Endothelial cell of umbilical vein (primary cell): ENCODE data around the gene ZNF10. TPM values are rescaled to one million over a fixed set of nuclear protein-coding genes. Genes with fewer than 3 reads are reported as not detected.

Source experiments
- BruUV-seq: library from RNA; stranded (reverse); fragments of 400-500 nt; replicated peaks from 2 replicates; lab custom pipeline; 2021; lab: Mats Ljungman, UMichigan
- CTCF ChIA-PET: fragments of 300-600, 350-600 bp; sonication (Branson Sonifier 250); formaldehyde crosslinking; loops from one replicate; lab custom pipeline; 2021; ENCODE audit warnings: antibody characterized with exemption, inconsistent platforms; lab: Charles Lee
- POLR2A ChIA-PET: fragments of 300-600, 350-600 bp; sonication (Branson Sonifier 250); formaldehyde crosslinking; loops from one replicate; lab custom pipeline; 2021; ENCODE audit warnings: antibody characterized with exemption, inconsistent platforms; lab: Charles Lee
- DNase-seq: peaks from one replicate; pipeline ENCODE4 v3.0.0-alpha.2; 2011; ENCODE audit warnings: low read depth, low spot score
- FAIRE-seq: peaks from 2 replicates; lab custom pipeline; 2011; peaks lifted over from hg19 to GRCh38; lab: Jason Lieb, UNC
- H2AFZ ChIP-seq: 2 replicates; pipeline ENCODE4 v1.6.0; 2012; ENCODE audit warnings: low read depth, low read length, control low read depth, inconsistent platforms
- H3K27ac ChIP-seq: 2 replicates; pipeline ENCODE4 v1.5.1; 2011; ENCODE audit warnings: low read depth, mild to moderate bottlenecking, control low read depth, low read length, moderate library complexity; ENCODE audit not compliant: insufficient read depth
- H3K27me3 ChIP-seq, 2 experiments: 2 replicates each; pipeline versions ENCODE4 v1.6.0 to v1.6.1; 2011; ENCODE audit warnings: low read length in 2 of 2, mixed read lengths in 1 of 2; ENCODE audit not compliant: control insufficient read depth in 2 of 2, insufficient read depth in 2 of 2
- H3K36me3 ChIP-seq, 2 experiments: 2 replicates in 1 of 2; 3 replicates in 1 of 2; pipeline ENCODE4 v1.5.1; 2011; ENCODE audit warnings: low read length in 2 of 2, mild to moderate bottlenecking in 1 of 2, moderate library complexity in 1 of 2; ENCODE audit not compliant: control insufficient read depth in 2 of 2, insufficient read depth in 2 of 2; ENCODE audit errors: extremely low read depth in 1 of 2
- H3K4me1 ChIP-seq: 3 replicates; pipeline ENCODE4 v1.5.1; 2011; ENCODE audit warnings: mild to moderate bottlenecking, low read length; ENCODE audit not compliant: control insufficient read depth, insufficient read depth; ENCODE audit errors: extremely low read depth
- H3K4me2 ChIP-seq: 2 replicates; pipeline ENCODE4 v1.6.1; 2011; ENCODE audit warnings: low read length, control low read depth, mixed read lengths; ENCODE audit not compliant: insufficient read depth
- H3K4me3 ChIP-seq, 3 experiments: fragments of 200-600 bp in 1 of 3; sonication (generic), shearing (Covaris generic) in 1 of 3; replicated peaks in 1 of 3; 2 replicates each; pipeline ENCODE4 v1.5.1; 2011 to 2016; ENCODE audit warnings: control low read depth in 3 of 3, low read length in 3 of 3, mild to moderate bottlenecking in 2 of 3, inconsistent platforms in 1 of 3, low read depth in 1 of 3, moderate library complexity in 1 of 3; ENCODE audit not compliant: insufficient read depth in 1 of 3
- H3K79me2 ChIP-seq: 2 replicates; pipeline ENCODE4 v1.6.0; 2012; ENCODE audit warnings: low read length, inconsistent platforms; ENCODE audit not compliant: control insufficient read depth, insufficient read depth
- H3K9ac ChIP-seq: replicated peaks from 2 replicates; pipeline ENCODE3; 2011; ENCODE audit warnings: low read length, control low read depth; ENCODE audit not compliant: insufficient read depth; ENCODE audit errors: extremely low read depth
- H3K9me1 ChIP-seq: replicated peaks from 3 replicates; pipeline ENCODE4 v1.6.0; 2011; ENCODE audit warnings: mild to moderate bottlenecking, low read length; ENCODE audit not compliant: control insufficient read depth, insufficient read depth; ENCODE audit errors: extremely low read depth
- H3K9me3 ChIP-seq: replicated peaks from 2 replicates; pipeline ENCODE4 v1.5.1; 2012; ENCODE audit warnings: low read length, inconsistent platforms; ENCODE audit not compliant: control insufficient read depth, insufficient read depth
- H4K20me1 ChIP-seq: replicated peaks from 2 replicates; pipeline ENCODE3; 2011; ENCODE audit warnings: mild to moderate bottlenecking, low read length; ENCODE audit not compliant: control insufficient read depth, insufficient read depth; ENCODE audit errors: extremely low read depth
- EZH2 ChIP-seq: IDR thresholded peaks from 2 replicates; pipeline ENCODE4 v1.6.1; 2012; ENCODE audit warnings: borderline replicate concordance, low read depth, mild to moderate bottlenecking, moderate library complexity, low read length, inconsistent platforms; ENCODE audit not compliant: severe bottlenecking
- FOS ChIP-seq: IDR thresholded peaks from 2 replicates; pipeline ENCODE4 v1.6.1; 2011; ENCODE audit warnings: mild to moderate bottlenecking, low read length, moderate library complexity, borderline replicate concordance; ENCODE audit not compliant: insufficient read depth
- GATA2 ChIP-seq: IDR thresholded peaks from 2 replicates; pipeline ENCODE4 v1.7.0; 2011; ENCODE audit warnings: low read depth, mild to moderate bottlenecking, moderate library complexity, mixed read lengths, low read length; ENCODE audit not compliant: insufficient read length, insufficient read depth
- JUN ChIP-seq: IDR thresholded peaks from 2 replicates; pipeline ENCODE4 v1.6.1; 2011; ENCODE audit warnings: borderline replicate concordance, low read depth; ENCODE audit not compliant: insufficient read length, insufficient read depth
- MYC ChIP-seq: IDR thresholded peaks from one replicate; pipeline ENCODE4 v1.6.1; 2011; ENCODE audit warnings: mild to moderate bottlenecking, low read depth, low read length
- POLR2A ChIP-seq: IDR thresholded peaks from 2 replicates; pipeline ENCODE4 v1.6.1; 2012; ENCODE audit warnings: low read depth, mild to moderate bottlenecking, control low read depth, low read length
- POLR2AphosphoS5 ChIP-seq: IDR thresholded peaks from 2 replicates; pipeline ENCODE4 v1.6.1; 2012; ENCODE audit warnings: low read depth, mild to moderate bottlenecking, control low read depth, low read length, moderate library complexity; ENCODE audit not compliant: insufficient read depth
- dilution Hi-C: fragments of 300-500 bp; cut with MboI; formaldehyde crosslinking; loops from one replicate; pipeline ENCODE4 v1.15.0; 2019; ENCODE audit warnings: low sequenced_read_pairs; ENCODE audit not compliant: extremely low pct_ligation_motif_present
- intact Hi-C: fragments of 100-400 bp; cut with micrococcal nuclease; formaldehyde crosslinking; loops from one replicate; pipeline ENCODE4 v1.10.0; 2022
- polyA plus RNA-seq, 4 experiments: library from polyadenylated mRNA; depleted of rRNA in 3 of 4; stranded (reverse) in 3 of 4; unstranded in 1 of 4; fragments of >200 nt; gene quantifications; 2 replicates each; pipeline versions ENCODE4 v1.2.1 to v1.2.3, GENCODE V29; 2011 to 2012; ENCODE audit warnings: missing spikeins in 1 of 4
- total RNA-seq: library from RNA; stranded (reverse); gene quantifications from 2 replicates; pipeline ENCODE4 v1.2.3, GENCODE V29; 2021
- TF ChIP-seq, protein P1 (sequence below): IDR thresholded peaks from 2 replicates; pipeline ENCODE4 v1.6.1; 2011; ENCODE audit not compliant: insufficient read depth, insufficient read length
- TF ChIP-seq, protein P2 (sequence below), 2 donors: IDR thresholded peaks; 1 replicate in 1 of 2; 2 replicates in 1 of 2; pipeline ENCODE4 v1.5.1; 2011; ENCODE audit warnings: low read length in 2 of 2, mild to moderate bottlenecking in 2 of 2, moderate library complexity in 2 of 2, control low read depth in 1 of 2, inconsistent platforms in 1 of 2, low read depth in 1 of 2; ENCODE audit not compliant: insufficient read depth in 1 of 2; ENCODE audit errors: extremely low read depth in 1 of 2

ZNF10 gene
- total and polyA plus RNA-seq, 2 donors (not counting 3 experiments of a cell fraction or from before 2014, with no cell fraction given): 3.7 to 5.8 TPM

DNA sequence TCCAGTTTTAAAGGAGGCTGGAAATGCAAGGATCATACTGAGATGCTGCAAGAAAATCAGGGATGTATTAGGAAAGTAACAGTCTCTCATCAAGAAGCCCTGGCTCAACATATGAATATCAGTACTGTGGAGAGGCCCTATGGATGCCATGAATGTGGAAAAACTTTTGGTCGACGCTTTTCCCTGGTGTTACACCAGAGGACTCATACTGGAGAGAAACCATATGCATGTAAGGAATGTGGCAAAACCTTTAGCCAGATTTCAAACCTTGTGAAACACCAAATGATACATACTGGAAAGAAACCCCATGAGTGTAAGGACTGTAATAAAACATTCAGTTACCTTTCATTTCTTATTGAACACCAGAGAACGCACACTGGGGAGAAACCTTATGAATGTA is 24.8 kb upstream of the ZNF10 start:
- no peaks in the 10 kb centered on the region for H4K20me1 ChIP-seq
- H3K4me2 ChIP-seq: no peak overlapping the region
- H3K4me1 ChIP-seq: no peaks in the 10 kb centered on the region
- no peaks in the 10 kb centered on the region for H3K27me3 ChIP-seq
- H3K27ac ChIP-seq: no peak overlapping the region
- POLR2A ChIA-PET: no interaction called here
- peaks cover 9 to 15% of the 10 kb centered on the region in 2 experiments for H3K36me3 ChIP-seq
- dilution Hi-C loops (no loop called here), intact Hi-C loops (no loop called here)
- CTCF ChIA-PET: no interaction called here
- H3K9ac ChIP-seq: no peak overlapping the region
- no peak for TF ChIP-seq EZH2
- TF ChIP-seq, protein P1, sequence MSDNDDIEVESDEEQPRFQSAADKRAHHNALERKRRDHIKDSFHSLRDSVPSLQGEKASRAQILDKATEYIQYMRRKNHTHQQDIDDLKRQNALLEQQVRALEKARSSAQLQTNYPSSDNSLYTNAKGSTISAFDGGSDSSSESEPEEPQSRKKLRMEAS: no peak
- no peak for TF ChIP-seq POLR2A
- TF ChIP-seq POLR2AphosphoS5: no peak
- TF ChIP-seq, protein P2, sequence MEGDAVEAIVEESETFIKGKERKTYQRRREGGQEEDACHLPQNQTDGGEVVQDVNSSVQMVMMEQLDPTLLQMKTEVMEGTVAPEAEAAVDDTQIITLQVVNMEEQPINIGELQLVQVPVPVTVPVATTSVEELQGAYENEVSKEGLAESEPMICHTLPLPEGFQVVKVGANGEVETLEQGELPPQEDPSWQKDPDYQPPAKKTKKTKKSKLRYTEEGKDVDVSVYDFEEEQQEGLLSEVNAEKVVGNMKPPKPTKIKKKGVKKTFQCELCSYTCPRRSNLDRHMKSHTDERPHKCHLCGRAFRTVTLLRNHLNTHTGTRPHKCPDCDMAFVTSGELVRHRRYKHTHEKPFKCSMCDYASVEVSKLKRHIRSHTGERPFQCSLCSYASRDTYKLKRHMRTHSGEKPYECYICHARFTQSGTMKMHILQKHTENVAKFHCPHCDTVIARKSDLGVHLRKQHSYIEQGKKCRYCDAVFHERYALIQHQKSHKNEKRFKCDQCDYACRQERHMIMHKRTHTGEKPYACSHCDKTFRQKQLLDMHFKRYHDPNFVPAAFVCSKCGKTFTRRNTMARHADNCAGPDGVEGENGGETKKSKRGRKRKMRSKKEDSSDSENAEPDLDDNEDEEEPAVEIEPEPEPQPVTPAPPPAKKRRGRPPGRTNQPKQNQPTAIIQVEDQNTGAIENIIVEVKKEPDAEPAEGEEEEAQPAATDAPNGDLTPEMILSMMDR (IDR thresholded peaks at IDR 0.05; ENCODE audit: extremely low read depth in 1 of 2, insufficient read depth in 1 of 2, low read depth in 1 of 2, low read length in 2 of 2): no peak
- TF ChIP-seq FOS: no peak
- TF ChIP-seq GATA2: no peak
- TF ChIP-seq JUN: no peak
- TF ChIP-seq MYC: no peak
- no peaks in the 10 kb centered on the region for H3K9me1 ChIP-seq
- BruUV-seq: no TSS peak
- H2AFZ ChIP-seq: no peak overlapping the region
- no peak overlapping the region for H3K4me3 ChIP-seq
- H3K9me3 ChIP-seq: peaks cover 33% of the 10 kb centered on the region
- H3K79me2 ChIP-seq: no peaks in the 10 kb centered on the region
- DNase-seq (peak; percentile 11), FAIRE-seq (no peak)
